GM18870 (cell line): Measurements from ENCODE around the gene LCE6A.

Experiments used
- ATAC-seq: cut with Tn5 transposase; IDR thresholded peaks from one replicate; pipeline ENCODE4 v1.9.1; 2021; ENCODE audit warnings: moderate library complexity; ENCODE audit not compliant: unreplicated experiment

The LCE6A gene, protein sequence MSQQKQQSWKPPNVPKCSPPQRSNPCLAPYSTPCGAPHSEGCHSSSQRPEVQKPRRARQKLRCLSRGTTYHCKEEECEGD

DNA sequence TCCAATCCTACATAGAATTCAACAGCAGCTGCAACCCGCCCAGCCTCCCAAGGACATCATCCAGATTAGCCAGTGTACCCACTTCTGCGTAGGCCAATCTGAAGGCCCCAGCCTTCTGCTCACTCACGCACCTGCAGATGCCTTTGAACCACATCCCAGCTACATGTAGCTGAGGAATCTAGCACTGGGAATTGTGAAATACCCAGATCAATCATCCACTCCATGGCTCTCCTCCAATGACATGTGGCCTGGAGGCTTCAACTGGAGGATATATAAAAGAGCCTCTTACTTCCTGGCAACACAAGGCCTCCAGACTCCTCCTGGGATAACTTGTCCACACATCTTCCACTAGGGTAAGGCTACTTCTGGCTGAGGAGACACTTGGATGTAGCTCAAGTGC, at the start of gene LCE6A:
Gene LCE6A (plus strand): TSS at position 301 of the 400 bp plus-strand sequence. CDS start 665 bp downstream, outside the sequence.
- ATAC-seq: no peak

DNA sequence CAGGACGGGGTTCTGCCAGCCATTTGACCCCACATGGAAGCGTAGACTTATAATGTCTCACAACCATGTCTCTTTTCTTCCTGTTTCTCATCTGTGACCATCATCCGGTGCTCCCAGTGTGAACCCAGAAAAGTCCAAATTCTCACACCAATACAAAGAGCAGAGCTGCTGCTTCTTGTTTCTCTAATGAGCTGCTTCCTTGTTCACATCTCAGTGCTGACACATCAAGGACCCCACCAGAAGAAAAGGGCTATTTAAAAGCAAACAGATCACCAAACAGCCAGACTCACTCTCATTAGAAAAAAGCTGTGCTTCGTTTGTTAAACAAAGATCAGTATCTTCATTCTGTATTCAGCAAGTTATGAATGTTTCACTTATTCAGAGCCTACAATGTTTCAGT, 47.0 kb upstream of the LCE6A start:
- ATAC-seq: no peak

DNA sequence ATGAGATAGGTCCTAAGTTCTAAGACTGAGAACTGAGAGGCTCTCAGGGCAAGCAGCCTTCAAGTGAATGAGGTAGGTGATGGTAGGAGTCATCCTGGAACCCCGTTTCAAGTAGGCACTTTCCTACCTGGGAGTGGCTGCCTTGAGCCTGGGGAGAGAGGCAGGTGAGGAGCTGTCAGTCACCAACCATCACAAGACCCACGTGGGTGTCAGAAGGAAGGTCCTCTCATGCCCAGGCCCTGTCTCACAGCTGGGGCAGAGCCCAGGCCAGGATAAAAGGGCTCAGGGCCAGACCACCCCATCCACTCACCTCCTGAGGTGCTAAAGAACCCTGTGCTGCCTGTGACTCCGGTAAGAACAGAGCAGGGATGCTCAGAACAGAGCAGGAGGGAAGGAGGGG, 46.2 kb upstream of the LCE6A start, which contains the start of gene LCE1D:
Gene LCE1D (plus strand): TSS at position 301 of the 400 bp plus-strand sequence. CDS start 1,074 bp downstream, outside the sequence.
- no peak for ATAC-seq

DNA sequence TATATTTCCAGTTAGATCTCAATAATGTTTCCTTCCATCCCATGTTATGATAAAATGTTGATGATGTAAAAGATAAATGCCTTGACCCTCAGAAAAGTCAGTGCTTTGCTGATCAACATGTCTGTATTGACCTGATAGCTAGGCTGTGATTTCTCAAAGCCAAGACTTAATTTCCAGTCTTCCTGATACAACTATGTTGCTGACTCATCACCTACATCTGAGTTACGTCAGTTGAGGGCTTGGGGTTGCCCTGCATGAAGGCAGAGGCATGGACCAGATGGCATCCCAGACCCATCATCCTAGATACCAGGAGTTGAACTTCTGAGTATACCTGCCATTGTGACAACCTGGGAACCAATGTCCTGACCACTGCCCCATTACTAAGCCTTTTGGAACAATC, 41.3 kb upstream of the LCE6A start:
- ATAC-seq: no peak

DNA sequence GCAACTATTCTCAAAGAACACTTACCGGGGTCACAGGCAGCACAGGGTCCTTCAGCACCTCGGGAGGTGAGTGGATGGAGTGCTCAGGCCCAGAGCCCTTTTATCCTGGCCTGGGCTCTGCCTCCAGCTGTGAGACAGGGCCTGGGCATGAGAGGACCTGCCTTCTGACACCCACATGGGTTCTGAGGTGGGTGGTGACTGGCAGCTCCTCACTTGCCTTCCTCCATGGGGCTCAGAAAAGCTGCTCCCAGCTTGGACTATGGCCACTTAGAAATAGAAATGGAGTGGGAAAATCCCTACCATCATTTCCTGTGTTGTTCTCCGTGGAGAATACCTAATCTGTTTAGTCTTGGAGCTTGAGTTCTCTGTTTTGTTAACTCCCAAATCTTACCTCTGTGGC, 36.1 kb upstream of the LCE6A start, which contains the start of gene LCE1C:
Gene LCE1C (minus strand): TSS at position 76 of the 400 bp plus-strand sequence. CDS start 1,173 bp downstream, outside the sequence.
- ATAC-seq: no peak

DNA sequence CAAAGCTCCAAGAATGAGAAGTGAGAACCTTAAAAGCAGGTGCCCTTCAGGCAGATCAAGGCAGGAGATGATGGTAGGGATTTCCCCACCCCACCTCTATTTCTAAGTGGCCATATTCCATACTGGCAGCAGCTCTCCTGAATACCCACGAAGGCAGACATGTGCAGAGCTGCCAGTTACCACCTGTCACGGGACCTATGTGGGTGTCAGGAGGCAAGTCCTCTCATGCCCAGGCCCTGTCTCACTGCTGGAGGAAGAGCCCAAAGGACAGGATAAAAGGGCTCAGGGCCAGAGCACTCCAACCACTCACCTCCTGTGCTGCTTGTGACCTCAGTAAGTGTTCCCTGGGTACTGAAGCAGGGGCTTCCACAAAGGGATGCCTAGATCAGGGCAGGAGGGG, 31.6 kb upstream of the LCE6A start:
- ATAC-seq: no peak

DNA sequence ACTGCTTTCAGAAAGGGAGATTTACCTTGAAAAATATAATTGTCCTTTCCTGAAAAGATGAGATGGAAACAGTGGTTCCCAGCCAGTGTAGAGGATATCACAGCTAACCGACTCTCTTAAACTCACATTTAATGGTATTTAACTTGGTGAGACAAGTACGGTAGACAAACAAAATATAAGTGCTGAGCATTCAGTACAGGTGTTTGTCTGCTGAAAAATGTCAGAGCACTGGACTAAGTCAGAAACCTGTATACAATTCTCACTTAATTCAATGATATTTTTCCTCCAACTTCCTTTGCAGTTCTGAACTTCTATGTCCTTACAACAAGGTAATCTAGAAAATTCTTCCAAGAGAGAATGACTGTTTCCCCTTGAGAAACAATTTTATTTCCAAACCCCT, 31.0 kb upstream of the LCE6A start, which contains the start of gene LCE1B:
Gene LCE1B (plus strand): TSS at position 301 of the 400 bp plus-strand sequence. CDS start 476 bp downstream, outside the sequence.
- no peak for ATAC-seq

DNA sequence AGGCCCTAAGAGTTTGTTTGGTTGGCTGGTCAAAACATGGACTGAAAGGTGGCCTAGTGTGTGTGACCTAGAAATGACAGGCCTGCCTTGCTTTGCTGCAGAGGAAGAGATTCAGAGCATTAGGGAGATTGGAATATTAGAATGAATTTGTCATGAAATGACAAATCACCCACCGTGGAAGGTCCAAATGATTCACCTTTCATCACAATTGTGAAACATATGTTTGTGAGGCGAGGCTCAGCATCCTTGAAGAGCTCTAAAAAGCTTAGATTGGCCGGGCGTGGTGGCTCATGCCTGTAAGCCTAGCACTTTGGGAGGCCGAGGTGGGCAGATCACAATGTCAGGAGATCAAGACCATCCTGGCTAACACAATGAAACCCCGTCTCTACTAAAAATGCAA, 25.3 kb upstream of the LCE6A start:
- ATAC-seq: no peak

DNA sequence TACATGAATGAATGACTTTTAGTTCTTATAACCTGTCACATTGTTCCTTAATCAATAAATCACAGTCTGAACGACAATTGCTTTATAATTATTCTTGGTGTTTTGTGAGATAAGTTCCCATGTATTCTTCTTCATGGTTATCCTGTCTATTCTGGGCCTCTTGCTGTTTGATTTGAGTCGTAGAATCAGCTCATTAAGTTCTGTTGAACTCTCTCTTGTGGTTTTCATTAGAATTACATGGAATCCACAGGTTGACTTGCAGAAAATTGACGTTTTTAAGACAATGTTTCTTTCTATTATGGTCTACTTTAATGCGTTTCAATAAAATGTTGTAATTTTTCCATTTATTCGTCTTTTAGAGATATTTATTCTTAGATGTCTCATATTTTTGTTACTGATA, 19.4 kb upstream of the LCE6A start:
- no peak for ATAC-seq

DNA sequence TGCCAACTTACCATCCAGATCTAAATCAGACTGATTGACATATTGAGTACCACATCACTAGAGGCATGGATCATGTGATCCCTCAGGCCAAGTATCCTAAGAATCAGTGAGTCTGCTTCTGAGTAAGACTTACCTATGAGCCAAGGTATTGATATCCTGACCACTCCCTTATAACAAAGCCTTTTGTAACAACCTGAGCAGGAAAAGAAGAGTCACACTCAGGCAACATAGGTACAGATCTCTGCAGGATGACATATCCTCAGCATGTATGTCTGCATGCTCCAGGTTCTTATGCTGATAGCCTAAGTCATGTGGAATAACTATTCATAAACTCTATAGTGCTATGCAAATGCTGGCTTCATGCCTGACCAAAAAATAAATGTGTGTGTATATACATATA, 17.7 kb upstream of the LCE6A start:
- no peak for ATAC-seq

DNA sequence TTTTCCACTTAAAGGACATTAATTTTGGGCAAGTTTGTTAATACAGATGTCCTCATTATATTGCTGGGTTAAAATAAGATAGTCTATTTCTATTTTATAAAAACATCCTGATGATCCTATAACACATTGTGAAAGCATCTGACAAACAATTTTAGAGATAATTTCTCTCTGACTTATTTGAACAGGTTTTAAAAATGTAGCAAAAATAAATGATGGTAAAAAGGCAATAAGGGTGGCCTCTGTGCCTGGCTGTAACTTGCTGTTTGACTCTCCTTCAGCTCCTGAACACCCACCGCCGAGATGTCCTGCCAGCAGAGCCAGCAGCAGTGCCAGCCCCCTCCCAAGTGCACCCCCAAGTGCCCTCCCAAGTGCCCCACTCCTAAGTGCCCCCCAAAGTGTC, 15.5 kb upstream of the LCE6A start, which contains the start of gene LCE1A:
Gene LCE1A (plus strand): TSS at position 301 of the 400 bp plus-strand sequence. CDS start 0 bp downstream, at position 301.
- ATAC-seq: no peak

DNA sequence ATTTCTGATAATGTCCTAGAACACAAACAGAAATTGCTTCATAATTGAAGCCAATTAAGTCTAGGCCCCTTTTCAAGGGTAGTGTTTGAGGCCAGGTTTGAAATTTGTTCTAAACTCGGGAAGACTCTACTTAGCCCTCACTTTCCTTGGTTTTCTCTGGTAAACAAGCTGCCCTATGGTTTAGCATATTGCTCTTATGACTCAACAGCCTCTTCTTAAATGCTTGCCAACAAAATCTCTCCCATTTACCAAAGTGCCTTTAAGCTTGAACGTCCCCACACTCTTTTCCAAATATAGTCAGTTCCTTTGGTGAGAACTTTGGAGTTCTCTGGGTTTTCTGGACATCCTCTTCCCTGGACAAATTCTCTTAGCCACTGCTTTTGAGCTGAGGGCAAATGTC, 5.8 kb upstream of the LCE6A start:
- no peak for ATAC-seq

DNA sequence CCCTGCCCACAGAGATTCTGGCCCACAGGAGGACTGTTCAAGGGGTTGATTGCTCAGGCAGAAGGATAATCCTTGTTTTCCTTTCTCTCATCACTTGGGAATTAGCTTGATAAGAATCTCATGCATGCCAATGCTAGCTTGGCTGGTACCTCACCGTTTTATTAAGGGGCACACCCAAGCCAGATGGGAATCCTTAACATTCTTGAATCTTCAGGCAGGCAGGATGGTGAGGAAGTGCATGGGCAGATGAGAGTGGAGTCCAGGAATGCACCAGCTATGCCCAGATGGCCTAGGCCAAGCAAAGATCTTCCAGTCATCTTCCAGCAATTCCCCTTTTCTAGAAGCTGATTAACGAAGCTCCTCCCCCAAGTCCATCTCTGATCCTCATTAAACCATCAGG, 13.0 kb downstream of the LCE6A start:
- no peak for ATAC-seq

DNA sequence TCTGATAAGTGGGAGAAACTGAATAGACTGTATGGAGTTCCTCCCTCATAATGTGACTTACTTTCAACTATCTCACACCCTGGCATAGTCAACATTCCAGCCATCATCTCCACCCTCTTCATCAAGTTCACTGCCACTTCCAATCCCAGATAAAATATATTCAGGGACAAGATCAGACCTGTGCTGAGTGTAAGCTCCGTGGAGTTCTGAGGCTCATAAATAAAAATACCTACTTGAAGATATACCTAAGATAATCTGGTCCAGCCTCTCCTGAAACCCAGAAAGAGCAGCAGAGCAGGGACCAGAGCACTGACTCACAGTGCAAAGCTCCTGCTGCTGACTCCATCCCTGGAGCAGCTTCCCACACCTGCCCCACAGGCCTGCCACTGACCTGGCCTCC, 15.4 kb downstream of the LCE6A start:
- no peak for ATAC-seq

DNA sequence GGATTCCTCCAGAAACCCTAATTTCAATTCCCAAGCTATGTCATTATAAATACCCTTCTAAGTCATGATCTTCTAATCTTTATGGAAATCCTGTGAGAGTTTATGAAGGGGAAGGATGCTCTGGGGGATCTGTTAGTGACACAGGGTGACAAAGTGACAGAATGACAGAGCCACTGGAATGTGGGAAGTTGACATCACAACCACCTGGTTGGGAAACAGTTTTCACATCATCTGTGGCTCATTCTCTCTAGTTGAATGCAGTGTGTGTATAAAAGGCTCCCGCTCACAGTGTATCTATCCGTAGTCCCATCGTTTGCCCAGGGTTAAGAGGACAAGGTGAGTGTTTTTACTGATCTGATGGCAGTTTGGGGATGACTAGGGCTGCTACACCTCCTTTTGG, 17.0 kb downstream of the LCE6A start, which contains the start of gene LCE7A:
Gene LCE7A (plus strand): TSS at position 301 of the 400 bp plus-strand sequence. CDS start 702 bp downstream, outside the sequence.
- ATAC-seq: no peak

DNA sequence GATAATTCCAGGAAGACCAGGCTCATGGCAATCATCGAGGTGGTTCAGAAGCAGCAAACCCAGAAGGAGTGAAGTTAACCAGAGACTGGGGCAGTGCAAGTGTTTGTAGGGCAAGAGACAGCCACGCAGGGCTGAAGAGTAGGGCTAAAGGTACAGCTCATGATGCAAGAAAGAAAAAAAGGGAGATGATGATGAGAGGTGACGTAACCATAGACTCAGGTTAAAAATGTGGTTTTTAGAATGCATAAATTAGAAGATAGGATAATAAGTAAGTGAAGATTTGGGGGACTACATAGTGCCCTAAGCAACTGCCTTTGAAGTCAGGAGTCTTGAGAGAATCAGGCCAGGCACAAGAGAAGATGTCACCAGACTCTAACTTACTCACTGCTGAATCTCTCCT, 17.5 kb downstream of the LCE6A start:
- ATAC-seq: no peak

DNA sequence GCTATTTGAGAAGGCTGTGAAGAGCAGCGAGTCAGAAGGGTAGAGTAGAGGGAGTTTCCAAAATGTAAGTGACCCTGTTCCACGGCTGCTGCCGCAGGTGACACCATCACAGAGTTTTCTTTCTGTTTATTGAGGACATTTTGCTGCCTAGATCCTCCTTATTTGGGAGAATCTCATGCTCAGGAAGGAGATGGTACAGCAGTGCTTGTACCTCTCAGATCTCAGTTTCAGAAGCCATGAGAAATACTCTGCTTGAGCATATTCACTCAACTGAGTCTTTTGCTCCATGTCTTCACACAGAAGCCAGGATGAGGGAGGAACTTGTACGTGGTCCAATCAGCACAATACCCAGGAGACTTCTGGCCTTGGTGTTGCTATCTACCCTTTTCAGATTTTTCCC, 18.7 kb downstream of the LCE6A start:
- ATAC-seq: no peak

DNA sequence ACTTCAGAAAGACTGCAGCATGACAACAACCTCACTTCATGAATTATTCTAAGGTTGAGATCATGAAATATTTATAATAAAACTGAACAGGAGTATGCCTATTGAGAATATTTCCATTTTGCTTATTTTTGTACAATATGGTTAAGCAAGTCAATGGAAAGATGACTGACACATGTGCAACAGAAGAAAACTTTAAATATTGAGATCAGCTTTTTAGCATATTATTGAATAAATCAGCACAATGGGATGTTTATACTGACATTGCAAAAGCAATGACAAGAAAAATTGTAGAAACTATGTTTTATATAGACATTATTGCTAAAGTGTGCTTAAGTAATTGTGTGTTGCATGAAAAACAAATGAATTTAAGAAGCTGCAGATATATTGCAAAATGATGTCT, 21.8 kb downstream of the LCE6A start:
- ATAC-seq: no peak

DNA sequence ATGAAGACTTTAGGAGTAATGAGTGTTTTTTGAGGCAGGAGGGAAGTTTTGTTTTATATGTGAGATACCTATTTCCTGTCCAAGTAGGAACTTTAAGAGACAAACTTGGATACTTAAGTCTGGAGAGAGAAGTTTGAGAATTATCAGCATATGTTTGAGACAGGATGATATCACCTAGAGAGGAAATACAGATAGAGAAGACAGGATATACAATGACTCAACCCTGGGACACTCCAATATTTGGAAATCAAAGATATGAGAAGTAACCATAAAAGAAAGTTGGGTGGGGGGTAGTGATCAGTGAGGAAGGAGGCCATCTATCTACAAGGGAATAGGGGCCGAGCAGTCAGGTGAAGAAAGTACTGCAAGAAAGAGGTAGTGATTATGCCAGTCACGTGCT, 23.7 kb downstream of the LCE6A start:
- no peak for ATAC-seq

DNA sequence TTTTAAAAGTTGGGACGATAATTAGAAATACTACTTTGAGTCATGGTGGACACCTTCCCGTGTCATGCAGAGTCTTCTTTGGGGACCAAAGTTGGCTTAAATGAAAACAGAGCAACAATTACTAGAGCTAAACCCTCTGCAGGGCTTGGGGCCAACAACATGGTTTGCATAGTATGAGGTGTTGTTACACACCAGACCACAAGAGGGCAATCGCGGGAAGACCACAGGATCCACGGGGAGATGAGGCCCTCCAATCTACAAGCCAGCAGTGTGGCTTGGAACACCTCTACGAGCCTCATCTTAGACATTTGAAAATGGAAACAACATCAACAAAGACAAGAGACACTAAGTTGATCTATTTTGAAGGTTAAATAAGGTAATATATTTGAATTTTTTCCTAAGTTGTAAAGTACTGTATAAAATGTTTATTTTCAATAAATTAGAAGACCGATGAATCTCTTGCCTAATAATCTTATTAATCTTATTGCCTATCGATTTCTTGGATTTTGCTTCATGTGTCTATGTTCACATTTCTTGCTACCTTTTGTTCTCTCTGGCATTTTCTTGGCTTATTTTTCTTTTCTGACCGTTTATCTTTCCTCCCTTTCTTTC, 27.3 kb downstream of the LCE6A start:
- no peak for ATAC-seq

DNA sequence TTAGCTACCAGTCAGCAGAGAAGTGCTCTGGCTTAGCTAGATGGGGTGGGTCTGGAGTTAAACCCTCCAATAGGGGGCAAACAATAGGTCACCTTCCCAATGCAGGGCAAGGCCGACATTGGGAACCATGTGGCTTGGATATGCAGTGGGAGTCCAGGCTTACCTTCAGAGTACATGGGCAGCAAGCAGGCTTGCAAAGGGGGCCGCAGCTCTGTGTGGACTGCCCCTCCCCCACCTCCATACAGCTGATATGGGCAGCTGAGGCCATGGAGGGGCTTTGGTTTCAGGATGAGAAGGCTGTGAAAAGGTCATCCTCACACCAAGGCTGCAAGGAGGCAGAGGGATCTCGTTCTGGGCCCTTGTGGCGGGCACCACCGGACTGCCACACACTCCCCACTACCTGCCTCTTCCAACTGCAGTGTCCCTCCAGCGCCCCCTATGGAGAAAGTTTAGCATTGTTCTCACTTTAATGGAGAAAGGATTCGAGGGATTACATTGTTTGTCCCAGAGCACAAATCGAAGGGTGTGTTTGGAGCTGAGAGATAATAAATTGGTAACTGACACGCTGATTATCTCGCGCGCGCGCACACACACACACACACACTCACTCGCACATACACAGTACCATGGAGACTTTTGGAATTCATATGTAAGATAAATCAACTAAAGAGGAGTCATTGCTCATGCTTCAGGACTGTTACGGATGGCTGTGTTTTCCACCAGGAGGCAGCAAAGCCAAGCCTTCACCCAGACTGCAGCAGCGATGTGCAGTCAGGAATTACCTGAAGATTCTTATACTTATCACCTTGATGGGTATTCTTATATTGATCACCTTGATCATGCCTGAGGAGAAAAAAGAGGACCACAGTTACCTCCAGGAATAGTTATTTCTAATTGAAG, 28.4 kb downstream of the LCE6A start:
- ATAC-seq: no peak

DNA sequence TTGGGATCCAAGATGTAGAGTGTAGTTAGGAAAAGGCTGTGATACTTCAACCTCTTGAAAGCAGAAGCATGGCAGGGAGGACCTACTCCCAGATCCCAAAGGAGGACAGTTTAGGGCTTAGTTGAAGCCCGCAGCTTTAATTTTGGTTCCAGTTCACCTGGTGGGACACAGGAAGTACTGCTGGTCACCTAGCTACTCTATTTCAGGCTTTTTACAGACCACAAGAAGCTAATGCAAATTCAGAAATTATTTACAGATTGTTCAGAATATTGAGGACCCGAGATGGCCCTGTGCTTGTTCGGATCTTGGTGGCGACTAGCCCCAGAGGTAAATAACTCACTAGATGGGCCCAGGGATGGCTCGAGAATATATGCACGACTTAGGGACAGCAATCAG, 29.1 kb downstream of the LCE6A start:
- no peak for ATAC-seq
